Ectodermal cell (in vitro differentiated cells): ENCODE measurements around the gene ACAT2.
A peak's percentile ranks its signal among the peaks of the same experiment; 100 is the strongest.

ENCODE experiments used
- H3K27ac ChIP-seq: 2 replicates; pipeline ENCODE4 v1.7.0; 2013; ENCODE audit warnings: mild to moderate bottlenecking, low read depth, low read length; ENCODE audit not compliant: insufficient read depth, poor library complexity, severe bottlenecking
- H3K27me3 ChIP-seq: 2 replicates; pipeline ENCODE4 v1.7.0; 2013; ENCODE audit warnings: mild to moderate bottlenecking, low read length; ENCODE audit not compliant: insufficient read depth, control insufficient read depth, poor library complexity, severe bottlenecking
- H3K36me3 ChIP-seq: one replicate; pipeline ENCODE4 v1.7.0; 2013; ENCODE audit warnings: low read length; ENCODE audit not compliant: control insufficient read depth, insufficient read depth
- H3K4me1 ChIP-seq: one replicate; pipeline ENCODE4 v1.7.0; 2013; ENCODE audit warnings: low read length; ENCODE audit not compliant: control insufficient read depth, insufficient read depth
- H3K4me3 ChIP-seq: 2 replicates; pipeline ENCODE4 v1.7.0; 2013; ENCODE audit warnings: low read depth, low read length, control low read depth; ENCODE audit not compliant: insufficient read depth
- H3K9me3 ChIP-seq: 2 replicates; pipeline ENCODE4 v1.7.0; 2013; ENCODE audit warnings: mild to moderate bottlenecking, low read length, moderate library complexity; ENCODE audit not compliant: control insufficient read depth
- WGBS, 2 experiments: methylation state at CpG; one replicate each; pipeline ENCODE4 v1.1.7; 2013; ENCODE audit warnings: missing lambda C conversion rate in 2 of 2; 5-methylcytosine and 5-hydroxymethylcytosine counted together

The ACAT2 gene

GRCh38 chr6:159766906-159767305, 5.1 kb downstream of the ACAT2 start:
- H3K27ac ChIP-seq = no peak overlapping the region
- H3K36me3 ChIP-seq = peaks cover 45% of the 10 kb centered on the region
- no peaks in the 10 kb centered on the region for H3K4me1 ChIP-seq
- no peaks in the 10 kb centered on the region for H3K27me3 ChIP-seq
- H3K9me3 ChIP-seq = no peaks in the 10 kb centered on the region
- H3K4me3 ChIP-seq = no peak overlapping the region

- H3K27ac ChIP-seq = no peak overlapping the region
- no peaks in the 10 kb centered on the region for H3K27me3 ChIP-seq
- peaks cover 59% of the 10 kb centered on the region for H3K36me3 ChIP-seq
- no peaks in the 10 kb centered on the region for H3K4me1 ChIP-seq
- no peaks in the 10 kb centered on the region for H3K9me3 ChIP-seq
- no peak overlapping the region for H3K4me3 ChIP-seq
Measured at GRCh38 chr6:159769470-159769869, 7.6 kb downstream of the ACAT2 start.

GRCh38 chr6:159772196-159772595, 10.4 kb downstream of the ACAT2 start:
- no peaks in the 10 kb centered on the region for H3K4me1 ChIP-seq
- no peaks in the 10 kb centered on the region for H3K27me3 ChIP-seq
- H3K4me3 ChIP-seq = no peak overlapping the region
- H3K9me3 ChIP-seq = no peaks in the 10 kb centered on the region
- H3K27ac ChIP-seq = no peak overlapping the region
- peaks cover 66% of the 10 kb centered on the region for H3K36me3 ChIP-seq
- whole genome bisulfite sequencing, 2 experiments = no CpG with 5 or more reads among the region's 1 CpG

- peaks cover 67% of the 10 kb centered on the region for H3K36me3 ChIP-seq
- no peaks in the 10 kb centered on the region for H3K9me3 ChIP-seq
- H3K27me3 ChIP-seq = no peaks in the 10 kb centered on the region
- H3K4me3 ChIP-seq = no peak overlapping the region
- H3K4me1 ChIP-seq = no peaks in the 10 kb centered on the region
- no peak overlapping the region for H3K27ac ChIP-seq
- WGBS, 2 experiments = 96% methylated on average over 7 of the region's 7 CpGs
Measured at GRCh38 chr6:159777240-159777904, 15.5 kb downstream of the ACAT2 start.

GRCh38 chr6:159778131-159778530, 16.3 kb downstream of the ACAT2 start:
- WGBS, 2 experiments = 87 to 90% methylated on average over 1 of the region's 1 CpG
- Histone ChIP-seq H3K9me3 (no peaks in the 10 kb centered on the region), H3K27me3 (no peaks in the 10 kb centered on the region), H3K27ac (no peak overlapping the region), H3K36me3 (peaks cover 67% of the 10 kb centered on the region), H3K4me1 (no peaks in the 10 kb centered on the region), H3K4me3 (no peak overlapping the region)

GRCh38 chr6:159778542-159779103, 16.8 kb downstream of the ACAT2 start:
- Histone ChIP-seq H3K27me3 (no peaks in the 10 kb centered on the region), H3K9me3 (no peaks in the 10 kb centered on the region), H3K4me3 (no peak overlapping the region), H3K4me1 (no peaks in the 10 kb centered on the region), H3K36me3 (peaks cover 67% of the 10 kb centered on the region), H3K27ac (no peak overlapping the region)
- WGBS, 2 experiments = 91 to 100% methylated on average over 3 of the region's 3 CpGs

GRCh38 chr6:159788276-159788675, 26.4 kb downstream of the ACAT2 start:
- Histone ChIP-seq H3K9me3 (no peaks in the 10 kb centered on the region), H3K27ac (no peak overlapping the region), H3K4me1 (peaks cover 7% of the 10 kb centered on the region), H3K27me3 (no peaks in the 10 kb centered on the region), H3K36me3 (peaks cover 23% of the 10 kb centered on the region), H3K4me3 (peak overlapping the region; percentile 68)
- 39 to 42% methylated on average over 14 to 15 of the region's 15 CpGs for WGBS, 2 experiments

GRCh38 chr6:159788753-159789376, 27.0 kb downstream of the ACAT2 start:
- Histone ChIP-seq H3K27ac (peak overlapping the region; percentile 77), H3K9me3 (no peaks in the 10 kb centered on the region), H3K4me3 (peak overlapping the region; percentile 68), H3K4me1 (peaks cover 7% of the 10 kb centered on the region), H3K36me3 (peaks cover 18% of the 10 kb centered on the region), H3K27me3 (no peaks in the 10 kb centered on the region)
- 1% methylated on average over 60 of the region's 60 CpGs for WGBS, 2 experiments

- peaks cover 7% of the 10 kb centered on the region for H3K4me1 ChIP-seq
- no peaks in the 10 kb centered on the region for H3K9me3 ChIP-seq
- WGBS, 2 experiments = 0% methylated on average over 64 of the region's 64 CpGs
- H3K36me3 ChIP-seq = peaks cover 15% of the 10 kb centered on the region
- H3K27me3 ChIP-seq = no peaks in the 10 kb centered on the region
- peak within 1 kb of the TSS; percentile 91 for H3K27ac ChIP-seq
- peak within 1 kb of the TSS; percentile 68 for H3K4me3 ChIP-seq
Measured at GRCh38 chr6:159789377-159790148, 27.7 kb downstream of the ACAT2 start, which contains the start of gene TCP1. Gene TCP1, minus strand, starts transcription at chr6:159789602. Its CDS starts 134 bp downstream, at chr6:159789468.
